ENCODE measurements around the gene EEF1AKMT4. TPM values are rescaled to one million over a fixed set of nuclear protein-coding genes. Genes with fewer than 3 reads are reported as not detected.
A peak's percentile ranks its signal among the peaks of the same experiment; 100 is the strongest.

Gene EEF1AKMT4
- total RNA-seq (under 1 TPM; 0.45 to 0.65 TPM), total RNA-seq (0.38 to 2.1 reads per million in 2 donors)

GRCh38 chr3:184249412-184250166, at the start of gene EEF1AKMT4:
EEF1AKMT4 (plus strand) TSS chr3:184249672; CDS start chr3:184249695, 23 bp downstream.
- peak; percentile 89 for ATAC-seq
- H3K4me1 Mint-ChIP-seq, result peaks cover 24% of the 10 kb centered on the region
- H3K27me3 Mint-ChIP-seq, result no peaks in the 10 kb centered on the region
- H3K4me3 Mint-ChIP-seq, result peak within 1 kb of the TSS; percentile 98
- H3K9me3 ChIP-seq (ENCODE audit: control insufficient read depth, low read length, poor library complexity, severe bottlenecking), result no peaks in the 10 kb centered on the region
- peak; percentile 92 to 96 (median 92) for DNase-seq
- peak within 1 kb of the TSS; percentile 99 for H3K27ac Mint-ChIP-seq
- H3K36me3 Mint-ChIP-seq (ENCODE audit: low read depth), result peaks cover 10% of the 10 kb centered on the region

GRCh38 chr3:184200825-184201224, 48.6 kb upstream of the EEF1AKMT4 start:
- ATAC-seq, result no peak
- Mint-ChIP-seq H3K36me3 (ENCODE audit: low read depth) (no peaks in the 10 kb centered on the region), H3K4me1 (peaks cover 2% of the 10 kb centered on the region), H3K27ac (no peak overlapping the region), H3K4me3 (no peak overlapping the region), H3K27me3 (peaks cover 6% of the 10 kb centered on the region)
- no peaks in the 10 kb centered on the region for H3K9me3 ChIP-seq (ENCODE audit: control insufficient read depth, low read length, poor library complexity, severe bottlenecking)
- no peak for DNase-seq

- no peaks in the 10 kb centered on the region for H3K9me3 ChIP-seq (ENCODE audit: control insufficient read depth, low read length, poor library complexity, severe bottlenecking)
- no peak for ATAC-seq
- no peak for DNase-seq
- peaks cover 5% of the 10 kb centered on the region for H3K36me3 Mint-ChIP-seq (ENCODE audit: low read depth)
- no peaks in the 10 kb centered on the region for H3K4me1 Mint-ChIP-seq
- H3K27me3 Mint-ChIP-seq, result peaks cover 20% of the 10 kb centered on the region
- peak overlapping the region; percentile 49 for H3K4me3 Mint-ChIP-seq
- H3K27ac Mint-ChIP-seq, result no peak overlapping the region
These were observed 45.9 kb upstream of the EEF1AKMT4 start for GRCh38 chr3:184203526-184203925.

GRCh38 chr3:184209146-184209923, 40.1 kb upstream of the EEF1AKMT4 start:
- DNase-seq (no peak), ATAC-seq (no peak)
- H3K36me3 Mint-ChIP-seq (ENCODE audit: low read depth), result peaks cover 5% of the 10 kb centered on the region
- no peaks in the 10 kb centered on the region for H3K9me3 ChIP-seq (ENCODE audit: control insufficient read depth, low read length, poor library complexity, severe bottlenecking)
- no peaks in the 10 kb centered on the region for H3K4me1 Mint-ChIP-seq
- H3K4me3 Mint-ChIP-seq, result no peak overlapping the region
- H3K27me3 Mint-ChIP-seq, result peaks cover 28% of the 10 kb centered on the region
- no peak overlapping the region for H3K27ac Mint-ChIP-seq

GRCh38 chr3:184211297-184211696, 38.2 kb upstream of the EEF1AKMT4 start:
- no peak for ATAC-seq
- Mint-ChIP-seq H3K4me1 (no peaks in the 10 kb centered on the region), H3K27me3 (peaks cover 25% of the 10 kb centered on the region), H3K4me3 (no peak overlapping the region), H3K27ac (no peak overlapping the region), H3K36me3 (ENCODE audit: low read depth) (peaks cover 5% of the 10 kb centered on the region)
- H3K9me3 ChIP-seq (ENCODE audit: control insufficient read depth, low read length, poor library complexity, severe bottlenecking), result no peaks in the 10 kb centered on the region
- DNase-seq, result no peak

- no peak overlapping the region for H3K4me3 Mint-ChIP-seq
- no peaks in the 10 kb centered on the region for H3K4me1 Mint-ChIP-seq
- ATAC-seq (no peak), DNase-seq (no peak)
- H3K9me3 ChIP-seq (ENCODE audit: control insufficient read depth, low read length, poor library complexity, severe bottlenecking), result no peaks in the 10 kb centered on the region
- no peak overlapping the region for H3K27ac Mint-ChIP-seq
- peaks cover 20% of the 10 kb centered on the region for H3K27me3 Mint-ChIP-seq
- peaks cover 3% of the 10 kb centered on the region for H3K36me3 Mint-ChIP-seq (ENCODE audit: low read depth)
These were observed 37.8 kb upstream of the EEF1AKMT4 start for GRCh38 chr3:184211718-184212117.

GRCh38 chr3:184218814-184219213, 30.7 kb upstream of the EEF1AKMT4 start:
- ATAC-seq (no peak), DNase-seq (no peak)
- Mint-ChIP-seq H3K4me3 (no peak overlapping the region), H3K4me1 (no peaks in the 10 kb centered on the region), H3K27ac (no peak overlapping the region), H3K36me3 (ENCODE audit: low read depth) (no peaks in the 10 kb centered on the region), H3K27me3 (peaks cover 16% of the 10 kb centered on the region)
- H3K9me3 ChIP-seq (ENCODE audit: control insufficient read depth, low read length, poor library complexity, severe bottlenecking), result no peaks in the 10 kb centered on the region

- DNase-seq (no peak), ATAC-seq (no peak)
- Mint-ChIP-seq H3K4me1 (no peaks in the 10 kb centered on the region), H3K4me3 (no peak overlapping the region), H3K36me3 (ENCODE audit: low read depth) (no peaks in the 10 kb centered on the region), H3K27ac (no peak overlapping the region), H3K27me3 (peaks cover 35% of the 10 kb centered on the region)
- no peaks in the 10 kb centered on the region for H3K9me3 ChIP-seq (ENCODE audit: control insufficient read depth, low read length, poor library complexity, severe bottlenecking)
These were observed 27.0 kb upstream of the EEF1AKMT4 start for GRCh38 chr3:184222521-184222920.

- Mint-ChIP-seq H3K36me3 (ENCODE audit: low read depth) (no peaks in the 10 kb centered on the region), H3K4me1 (peaks cover 2% of the 10 kb centered on the region), H3K4me3 (no peak overlapping the region), H3K27me3 (peaks cover 42% of the 10 kb centered on the region), H3K27ac (no peak overlapping the region)
- no peaks in the 10 kb centered on the region for H3K9me3 ChIP-seq (ENCODE audit: control insufficient read depth, low read length, poor library complexity, severe bottlenecking)
- DNase-seq, result no peak
- no peak for ATAC-seq
These were observed 25.5 kb upstream of the EEF1AKMT4 start for GRCh38 chr3:184223946-184224345.

GRCh38 chr3:184227481-184227935, 22.0 kb upstream of the EEF1AKMT4 start:
- H3K9me3 ChIP-seq (ENCODE audit: control insufficient read depth, low read length, poor library complexity, severe bottlenecking), result no peaks in the 10 kb centered on the region
- ATAC-seq (peak; percentile 50), DNase-seq (peak; percentile 35 to 40 (median 39))
- peaks cover 60% of the 10 kb centered on the region for H3K27me3 Mint-ChIP-seq
- H3K4me1 Mint-ChIP-seq, result peaks cover 12% of the 10 kb centered on the region
- peaks cover 5% of the 10 kb centered on the region for H3K36me3 Mint-ChIP-seq (ENCODE audit: low read depth)
- H3K4me3 Mint-ChIP-seq, result no peak overlapping the region
- no peak overlapping the region for H3K27ac Mint-ChIP-seq

- ATAC-seq (no peak), DNase-seq (no peak)
- Mint-ChIP-seq H3K4me3 (peak overlapping the region; percentile 90), H3K4me1 (peaks cover 12% of the 10 kb centered on the region), H3K27me3 (peaks cover 64% of the 10 kb centered on the region), H3K36me3 (ENCODE audit: low read depth) (peaks cover 5% of the 10 kb centered on the region), H3K27ac (no peak overlapping the region)
- H3K9me3 ChIP-seq (ENCODE audit: control insufficient read depth, low read length, poor library complexity, severe bottlenecking), result no peaks in the 10 kb centered on the region
These were observed 20.9 kb upstream of the EEF1AKMT4 start for GRCh38 chr3:184228376-184229137.

- H3K4me3 Mint-ChIP-seq, result peak within 1 kb of the TSS; percentile 90
- ATAC-seq, result peak; percentile 97
- DNase-seq, result peak; percentile 60 to 73 (median 72)
- H3K27me3 Mint-ChIP-seq, result peaks cover 58% of the 10 kb centered on the region
- H3K9me3 ChIP-seq (ENCODE audit: control insufficient read depth, low read length, poor library complexity, severe bottlenecking), result no peaks in the 10 kb centered on the region
- peaks cover 12% of the 10 kb centered on the region for H3K4me1 Mint-ChIP-seq
- no peak within 1 kb of the TSS for H3K27ac Mint-ChIP-seq
- peaks cover 5% of the 10 kb centered on the region for H3K36me3 Mint-ChIP-seq (ENCODE audit: low read depth)
These were observed 19.9 kb upstream of the EEF1AKMT4 start, which contains the start of gene VWA5B2 for GRCh38 chr3:184229394-184230080. VWA5B2 (plus strand) TSS chr3:184229585; CDS start chr3:184230529, 944 bp downstream.
